Glutamatergic neuron (in vitro differentiated cells): ENCODE measurements around the gene RASGRP3. TPM values are rescaled to one million over a fixed set of nuclear protein-coding genes. Genes with fewer than 3 reads are reported as not detected.

ENCODE experiments used
- DNase-seq: peaks from one replicate; pipeline ENCODE4 v3.0.0; 2022
- H3K27ac Mint-ChIP-seq: one replicate; pipeline ENCODE4 v1.8.0; 2020; ENCODE audit warnings: mild to moderate bottlenecking, mixed read lengths, inconsistent platforms; ENCODE audit not compliant: unreplicated experiment
- H3K27me3 Mint-ChIP-seq: one replicate; pipeline ENCODE4 v1.8.0; 2020; ENCODE audit warnings: mild to moderate bottlenecking, moderate library complexity, mixed read lengths, inconsistent platforms; ENCODE audit not compliant: unreplicated experiment
- H3K36me3 Mint-ChIP-seq: one replicate; pipeline ENCODE4 v1.8.0; 2020; ENCODE audit warnings: mild to moderate bottlenecking, mixed read lengths, inconsistent platforms; ENCODE audit not compliant: unreplicated experiment
- H3K4me1 Mint-ChIP-seq: one replicate; pipeline ENCODE4 v1.8.0; 2020; ENCODE audit warnings: mild to moderate bottlenecking, low read depth, mixed read lengths, inconsistent platforms; ENCODE audit not compliant: unreplicated experiment
- H3K4me3 Mint-ChIP-seq: one replicate; pipeline ENCODE4 v1.8.0; 2020; ENCODE audit warnings: mild to moderate bottlenecking, mixed read lengths, inconsistent platforms; ENCODE audit not compliant: unreplicated experiment
- H3K9me3 Mint-ChIP-seq: one replicate; pipeline ENCODE4 v1.8.0; 2020; ENCODE audit warnings: mild to moderate bottlenecking, moderate library complexity, mixed read lengths, inconsistent platforms; ENCODE audit not compliant: unreplicated experiment
- total RNA-seq: library from RNA; stranded (reverse); fragmentation: NEBNext Ultra II Directional; extraction: Animal tissue kit (Norgen Biotek cat#: 25700); gene quantifications from one replicate; pipeline ENCODE4 v1.2.1, GENCODE V29; 2021; ENCODE audit not compliant: unreplicated experiment
- TF ChIP-seq, protein P1 (sequence below): fragments of 200-600 bp; sonication (generic); IDR thresholded peaks from one replicate; pipeline ENCODE4 v1.5.0; 2021; ENCODE audit not compliant: partially characterized antibody, unreplicated experiment

RASGRP3 gene
- total RNA-seq, 1 donor from 2014 or later: not detected

DNA sequence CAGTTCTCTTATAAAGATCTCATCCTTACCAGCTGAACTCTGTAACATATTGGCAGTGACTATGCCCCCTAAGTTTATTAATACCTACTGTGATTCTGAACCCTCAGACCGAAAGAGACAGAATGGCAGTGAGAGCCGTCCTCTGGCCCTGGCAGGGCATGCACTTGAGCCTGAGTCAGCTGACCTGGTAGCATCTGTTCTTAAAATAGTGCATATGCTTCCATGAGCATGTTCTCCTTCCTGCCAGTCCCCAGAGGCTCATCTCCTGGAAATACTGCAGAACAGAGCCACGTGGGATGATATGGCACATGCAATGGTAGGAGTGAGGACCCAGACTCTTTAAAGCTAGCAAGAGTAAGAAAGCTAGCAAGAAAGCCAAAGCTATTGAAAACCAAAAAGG is 59.0 kb downstream of the RASGRP3 start:
- H3K4me1 Mint-ChIP-seq: peaks cover 24% of the 10 kb centered on the region
- H3K27ac Mint-ChIP-seq: peak overlapping the region; percentile 87
- peak; percentile 36 for DNase-seq
- H3K4me3 Mint-ChIP-seq: no peak overlapping the region
- no peaks in the 10 kb centered on the region for H3K36me3 Mint-ChIP-seq
- TF ChIP-seq, protein P1, sequence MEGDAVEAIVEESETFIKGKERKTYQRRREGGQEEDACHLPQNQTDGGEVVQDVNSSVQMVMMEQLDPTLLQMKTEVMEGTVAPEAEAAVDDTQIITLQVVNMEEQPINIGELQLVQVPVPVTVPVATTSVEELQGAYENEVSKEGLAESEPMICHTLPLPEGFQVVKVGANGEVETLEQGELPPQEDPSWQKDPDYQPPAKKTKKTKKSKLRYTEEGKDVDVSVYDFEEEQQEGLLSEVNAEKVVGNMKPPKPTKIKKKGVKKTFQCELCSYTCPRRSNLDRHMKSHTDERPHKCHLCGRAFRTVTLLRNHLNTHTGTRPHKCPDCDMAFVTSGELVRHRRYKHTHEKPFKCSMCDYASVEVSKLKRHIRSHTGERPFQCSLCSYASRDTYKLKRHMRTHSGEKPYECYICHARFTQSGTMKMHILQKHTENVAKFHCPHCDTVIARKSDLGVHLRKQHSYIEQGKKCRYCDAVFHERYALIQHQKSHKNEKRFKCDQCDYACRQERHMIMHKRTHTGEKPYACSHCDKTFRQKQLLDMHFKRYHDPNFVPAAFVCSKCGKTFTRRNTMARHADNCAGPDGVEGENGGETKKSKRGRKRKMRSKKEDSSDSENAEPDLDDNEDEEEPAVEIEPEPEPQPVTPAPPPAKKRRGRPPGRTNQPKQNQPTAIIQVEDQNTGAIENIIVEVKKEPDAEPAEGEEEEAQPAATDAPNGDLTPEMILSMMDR: no peak
- peaks cover 11% of the 10 kb centered on the region for H3K9me3 Mint-ChIP-seq
- H3K27me3 Mint-ChIP-seq: peaks cover 6% of the 10 kb centered on the region

DNA sequence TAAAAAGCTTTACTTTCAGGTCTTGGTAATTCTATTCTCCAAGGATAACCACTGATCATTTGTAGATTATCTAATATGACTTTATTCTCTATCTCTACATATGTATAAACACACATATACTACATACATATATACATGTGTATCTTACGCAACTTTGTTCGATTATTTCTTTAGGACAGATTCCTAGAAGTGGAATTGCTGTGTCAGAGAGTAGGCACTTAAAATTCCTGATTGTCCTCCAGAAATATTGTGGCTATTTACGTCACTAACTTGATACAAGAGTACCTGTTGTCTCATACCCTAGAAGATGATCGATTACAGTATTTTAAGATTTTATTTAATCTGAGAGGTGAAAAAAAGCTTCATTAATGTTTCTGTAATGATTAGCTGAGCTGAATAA is 64.8 kb downstream of the RASGRP3 start:
- Mint-ChIP-seq H3K9me3 (peaks cover 2% of the 10 kb centered on the region), H3K27me3 (no peaks in the 10 kb centered on the region), H3K27ac (no peak overlapping the region), H3K4me1 (peaks cover 10% of the 10 kb centered on the region), H3K36me3 (no peaks in the 10 kb centered on the region), H3K4me3 (no peak overlapping the region)
- no peak for DNase-seq
- TF ChIP-seq, protein P1: no peak

DNA sequence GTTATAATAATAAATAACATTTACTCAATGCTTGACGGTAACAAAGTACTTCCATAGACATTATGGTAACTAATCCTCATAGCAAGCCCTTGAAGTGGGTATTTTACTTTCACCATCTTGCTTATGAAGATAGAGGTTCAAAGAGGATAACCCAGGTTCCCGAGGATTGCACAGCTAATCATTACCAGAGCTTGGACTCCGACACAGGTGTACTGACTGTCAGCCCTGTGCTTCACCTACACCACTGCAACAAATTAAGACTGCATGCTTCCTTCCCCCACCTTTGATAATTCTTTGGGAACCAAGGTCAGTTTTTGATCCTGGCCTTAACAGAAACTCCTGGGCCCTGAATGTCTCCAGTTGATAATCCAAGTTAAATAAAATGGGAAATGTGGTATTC is 73.8 kb downstream of the RASGRP3 start:
- TF ChIP-seq, protein P1: no peak
- no peak overlapping the region for H3K27ac Mint-ChIP-seq
- no peaks in the 10 kb centered on the region for H3K9me3 Mint-ChIP-seq
- no peaks in the 10 kb centered on the region for H3K36me3 Mint-ChIP-seq
- H3K27me3 Mint-ChIP-seq: no peaks in the 10 kb centered on the region
- H3K4me3 Mint-ChIP-seq: no peak overlapping the region
- DNase-seq: no peak
- no peaks in the 10 kb centered on the region for H3K4me1 Mint-ChIP-seq

DNA sequence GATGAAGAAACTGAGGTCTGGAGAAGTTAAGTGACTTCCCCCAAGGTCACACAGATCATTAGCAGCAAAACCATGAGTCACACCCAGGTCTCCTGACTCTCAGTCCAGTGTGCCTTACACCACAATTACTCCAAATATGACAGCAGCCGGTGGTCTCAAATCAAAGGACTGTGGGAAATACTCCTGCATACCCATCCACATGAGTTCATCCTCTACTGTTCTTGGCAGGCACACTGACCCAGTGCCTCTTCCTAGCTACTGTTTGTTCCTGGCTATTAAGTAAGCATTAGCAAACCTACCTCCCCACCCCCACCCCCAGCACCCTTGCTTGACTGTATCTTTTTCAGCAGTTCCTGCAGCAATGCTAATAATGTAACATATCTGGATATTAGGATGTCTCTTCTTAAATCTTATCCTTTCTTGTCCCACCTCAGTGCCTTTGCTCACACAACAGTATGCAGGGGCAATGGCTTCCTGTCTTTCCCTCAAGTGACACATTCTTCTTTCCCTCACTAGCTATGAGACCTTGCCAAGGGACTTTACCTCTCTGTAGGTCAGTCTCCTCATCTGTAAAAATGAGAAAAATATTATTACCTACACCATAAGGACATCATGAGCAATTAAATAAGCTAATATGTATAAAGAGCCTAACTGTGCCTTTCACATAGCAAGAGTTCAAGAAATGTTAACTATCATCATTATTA is 76.5 kb downstream of the RASGRP3 start:
- no peaks in the 10 kb centered on the region for H3K4me1 Mint-ChIP-seq
- H3K4me3 Mint-ChIP-seq: no peak overlapping the region
- TF ChIP-seq, protein P1: no peak
- H3K27ac Mint-ChIP-seq: no peak overlapping the region
- no peaks in the 10 kb centered on the region for H3K9me3 Mint-ChIP-seq
- H3K27me3 Mint-ChIP-seq: no peaks in the 10 kb centered on the region
- H3K36me3 Mint-ChIP-seq: no peaks in the 10 kb centered on the region
- DNase-seq: no peak

DNA sequence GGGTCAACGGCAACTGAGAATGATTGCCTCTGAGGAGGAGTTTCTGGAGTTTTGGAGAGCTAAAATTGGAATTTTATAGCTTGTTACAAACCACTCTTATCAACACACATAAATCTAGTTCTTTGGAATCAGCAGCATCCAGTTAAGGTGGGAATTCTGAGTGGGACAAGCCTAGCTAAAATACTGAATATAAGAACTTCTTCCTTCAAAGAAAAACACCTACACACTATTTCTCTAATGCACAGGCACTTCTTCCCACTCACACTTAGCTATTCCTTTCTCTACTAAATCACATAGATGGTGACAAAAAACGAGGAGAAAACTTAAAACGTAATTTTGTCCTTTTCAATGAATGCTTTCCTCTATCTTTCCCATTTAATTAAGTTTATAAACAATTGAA is 79.2 kb downstream of the RASGRP3 start:
- Mint-ChIP-seq H3K27ac (no peak overlapping the region), H3K4me1 (no peaks in the 10 kb centered on the region), H3K36me3 (no peaks in the 10 kb centered on the region), H3K9me3 (no peaks in the 10 kb centered on the region), H3K27me3 (no peaks in the 10 kb centered on the region), H3K4me3 (no peak overlapping the region)
- TF ChIP-seq, protein P1: no peak
- no peak for DNase-seq
